IMR-90 (cell line): ENCODE measurements around the gene TOMM20. TPM values are rescaled to one million over a fixed set of nuclear protein-coding genes. Genes with fewer than 3 reads are reported as not detected.

Experiments
- ATAC-seq: fragments of 200-7000 bp; cut with Tn5 transposase; 2 replicates; pipeline ENCODE4 v1.9.1; 2020; ENCODE audit warnings: low read depth, mild to moderate bottlenecking, moderate library complexity
- BruUV-seq: library from RNA; stranded (reverse); fragments of 400-500 nt; replicated peaks from 2 replicates; lab custom pipeline; 2021; lab: Mats Ljungman, UMichigan
- CTCF ChIA-PET: fragments of 300-600 bp; formaldehyde crosslinking; extraction: SDS; loops from one replicate; lab custom pipeline; 2021; ENCODE audit warnings: antibody characterized with exemption; lab: Yijun Ruan, JAX
- POLR2A ChIA-PET: fragments of 300-600 bp; sonication (Branson Sonifier 250); formaldehyde crosslinking; loops from one replicate; lab custom pipeline; 2022; ENCODE audit warnings: antibody characterized with exemption; ENCODE audit not compliant: unreplicated experiment; lab: Charles Lee
- DNase-seq: peaks from one replicate; pipeline ENCODE4 v3.0.0; 2013
- H2AFZ ChIP-seq: replicated peaks from 2 replicates; pipeline ENCODE3; 2013; ENCODE audit warnings: low read length, mild to moderate bottlenecking; ENCODE audit not compliant: poor library complexity
- H2AK5ac ChIP-seq: 2 replicates; pipeline ENCODE4 v1.6.1; 2013; ENCODE audit warnings: low read depth, low read length, inconsistent platforms
- H2AK9ac ChIP-seq: replicated peaks from 2 replicates; pipeline ENCODE3; 2013; ENCODE audit warnings: mild to moderate bottlenecking, low read depth, low read length, moderate library complexity; ENCODE audit not compliant: poor library complexity
- H2BK120ac ChIP-seq: 2 replicates; pipeline ENCODE4 v1.6.1; 2013; ENCODE audit warnings: low read depth, low read length, inconsistent platforms
- H2BK15ac ChIP-seq: 3 replicates; pipeline ENCODE4 v1.6.1; 2013; ENCODE audit warnings: low read depth, low read length, inconsistent platforms
- H2BK20ac ChIP-seq: 2 replicates; pipeline ENCODE4 v1.6.1; 2013; ENCODE audit warnings: low read depth, mild to moderate bottlenecking, inconsistent platforms, low read length, moderate library complexity
- H2BK5ac ChIP-seq: 2 replicates; pipeline ENCODE4 v1.6.1; 2013; ENCODE audit warnings: mild to moderate bottlenecking, low read depth, low read length, inconsistent platforms; ENCODE audit not compliant: poor library complexity, severe bottlenecking
- H3K14ac ChIP-seq: replicated peaks from 2 replicates; pipeline ENCODE4 v1.6.1; 2013; ENCODE audit warnings: low read depth, low read length, inconsistent platforms
- H3K18ac ChIP-seq: 2 replicates; pipeline ENCODE4 v1.6.1; 2013; ENCODE audit warnings: low read depth, low read length, control low read depth
- H3K23ac ChIP-seq: 2 replicates; pipeline ENCODE4 v1.6.1; 2013; ENCODE audit warnings: low read depth, low read length, inconsistent platforms
- H3K27ac ChIP-seq: 2 replicates; pipeline ENCODE4 v1.5.1; 2013; ENCODE audit warnings: mild to moderate bottlenecking, control low read depth, low read length; ENCODE audit not compliant: insufficient read depth
- H3K27me3 ChIP-seq: 2 replicates; pipeline ENCODE4 v1.6.1; 2013; ENCODE audit warnings: low read length; ENCODE audit not compliant: control insufficient read depth, insufficient read depth
- H3K36me3 ChIP-seq: 2 replicates; pipeline ENCODE4 v1.6.1; 2013; ENCODE audit warnings: low read length, mixed read lengths; ENCODE audit not compliant: control insufficient read depth, insufficient read depth
- H3K4ac ChIP-seq: 2 replicates; pipeline ENCODE4 v1.6.1; 2013; ENCODE audit warnings: low read depth, low read length, inconsistent platforms
- H3K4me1 ChIP-seq: 2 replicates; pipeline ENCODE4 v1.6.1; 2013; ENCODE audit warnings: low read length, mixed read lengths; ENCODE audit not compliant: control insufficient read depth, insufficient read depth
- H3K4me2 ChIP-seq: 2 replicates; pipeline ENCODE4 v1.6.1; 2013; ENCODE audit warnings: low read depth, mild to moderate bottlenecking, control low read depth, low read length, moderate library complexity
- H3K4me3 ChIP-seq: 2 replicates; pipeline ENCODE4 v1.5.1; 2013; ENCODE audit warnings: low read depth, mild to moderate bottlenecking, control low read depth, low read length, moderate library complexity; ENCODE audit not compliant: insufficient read depth
- H3K56ac ChIP-seq: 2 replicates; pipeline ENCODE4 v1.6.1; 2013; ENCODE audit warnings: low read length, inconsistent platforms; ENCODE audit not compliant: insufficient read depth; ENCODE audit errors: extremely low read depth
- H3K79me1 ChIP-seq, 2 experiments: 2 replicates each; pipeline ENCODE4 v1.6.1; 2013; ENCODE audit warnings: low read length in 2 of 2, inconsistent platforms in 1 of 2, low read depth in 1 of 2
- H3K9ac ChIP-seq: 2 replicates; pipeline ENCODE4 v1.6.1; 2013; ENCODE audit warnings: low read depth, low read length, control low read depth
- H3K9me1 ChIP-seq: 2 replicates; pipeline ENCODE4 v1.6.1; 2013; ENCODE audit warnings: low read length, inconsistent platforms; ENCODE audit not compliant: insufficient read depth
- H3K9me3 ChIP-seq: 2 replicates; pipeline ENCODE4 v1.6.1; 2013; ENCODE audit warnings: low read length; ENCODE audit not compliant: control insufficient read depth, insufficient read depth
- H4K20me1 ChIP-seq: 2 replicates; pipeline ENCODE4 v1.6.1; 2013; ENCODE audit warnings: low read length, inconsistent platforms; ENCODE audit not compliant: insufficient read depth
- H4K5ac ChIP-seq: 2 replicates; pipeline ENCODE4 v1.6.1; 2013; ENCODE audit warnings: mild to moderate bottlenecking, low read depth, low read length, control low read depth
- H4K8ac ChIP-seq, 2 experiments: 2 replicates each; pipeline ENCODE4 v1.6.1; 2013; ENCODE audit warnings: low read depth in 2 of 2, low read length in 2 of 2, control low read depth in 1 of 2, inconsistent platforms in 1 of 2
- H4K91ac ChIP-seq: 2 replicates; pipeline ENCODE4 v1.6.1; 2013; ENCODE audit warnings: low read depth, low read length, inconsistent platforms; ENCODE audit not compliant: insufficient read depth
- CEBPB ChIP-seq: IDR thresholded peaks from 2 replicates; pipeline ENCODE4 v1.6.1; 2012; ENCODE audit warnings: low read depth, low read length, improper control_type of control experiment
- CHD1 ChIP-seq: IDR thresholded peaks from 2 replicates; pipeline ENCODE4 v1.6.1; 2012; ENCODE audit warnings: low read depth, low read length, improper control_type of control experiment
- FOS ChIP-seq: fragments of 150-350 bp; IDR thresholded peaks from 2 replicates; pipeline ENCODE4 v1.6.1; 2016; ENCODE audit warnings: low read depth, low read length
- MAZ ChIP-seq: IDR thresholded peaks from 2 replicates; pipeline ENCODE4 v1.6.1; 2012; ENCODE audit warnings: low read depth, mild to moderate bottlenecking, low read length, improper control_type of control experiment, moderate library complexity, borderline replicate concordance
- MXI1 ChIP-seq: IDR thresholded peaks from 2 replicates; pipeline ENCODE4 v1.6.1; 2012; ENCODE audit warnings: low read depth, mild to moderate bottlenecking, low read length, moderate library complexity, borderline replicate concordance
- NFE2L2 ChIP-seq: fragments of 150-350 bp; IDR thresholded peaks from 2 replicates; pipeline ENCODE4 v1.6.1; 2016; ENCODE audit warnings: low read depth, mild to moderate bottlenecking, low read length
- RCOR1 ChIP-seq: IDR thresholded peaks from 2 replicates; pipeline ENCODE4 v1.6.1; 2012; ENCODE audit warnings: mild to moderate bottlenecking, low read length, improper control_type of control experiment; ENCODE audit not compliant: insufficient replicate concordance
- WGBS, 2 experiments: methylation state at CpG; one replicate each; pipeline versions ENCODE4 v1.1.5 to v1.1.7; 2013; ENCODE audit warnings: missing lambda C conversion rate in 2 of 2; ENCODE audit not compliant: insufficient read length in 1 of 2; ENCODE audit errors: extremely low coverage in 2 of 2; 5-methylcytosine and 5-hydroxymethylcytosine counted together
- dilution Hi-C: fragments of 300-500 bp; cut with HindIII; formaldehyde crosslinking; loops from one replicate; pipeline ENCODE4 v1.14.3; 2018; ENCODE audit warnings: low sequenced_read_pairs; ENCODE audit not compliant: unreplicated experiment
- in situ Hi-C: fragments of 300-500 bp; cut with MboI; formaldehyde crosslinking; loops from 3 replicates; pipeline ENCODE4 v1.14.3; 2019; ENCODE audit warnings: low sequenced_read_pairs, inconsistent platforms, mixed read lengths
- intact Hi-C: fragments of 100-400 bp; cut with micrococcal nuclease; formaldehyde crosslinking; loops from 2 replicates; pipeline ENCODE4 v1.10.0; 2022
- polyA plus RNA-seq, 3 experiments: library from polyadenylated mRNA; depleted of rRNA; stranded (reverse); fragments of >200 nt; gene quantifications; 2 replicates each; pipeline ENCODE4 v1.2.3, GENCODE V29; 2012; ENCODE audit warnings: low replicate concordance in 1 of 3
- total RNA-seq: library from RNA; depleted of rRNA; stranded (reverse); fragments of >200 nt; gene quantifications from 2 replicates; pipeline ENCODE4 v1.2.3, GENCODE V29; 2012
- TF ChIP-seq, protein P1 (sequence below): conservative IDR thresholded peaks from 2 replicates; pipeline ENCODE4 v1.5.1; 2012; ENCODE audit warnings: mild to moderate bottlenecking, low read depth, low read length, improper control_type of control experiment

TOMM20 gene
- total and polyA plus RNA-seq, 2 of the 4 experiments (the other 2 are of a cell fraction) = 75.3 to 84.4 TPM

DNA sequence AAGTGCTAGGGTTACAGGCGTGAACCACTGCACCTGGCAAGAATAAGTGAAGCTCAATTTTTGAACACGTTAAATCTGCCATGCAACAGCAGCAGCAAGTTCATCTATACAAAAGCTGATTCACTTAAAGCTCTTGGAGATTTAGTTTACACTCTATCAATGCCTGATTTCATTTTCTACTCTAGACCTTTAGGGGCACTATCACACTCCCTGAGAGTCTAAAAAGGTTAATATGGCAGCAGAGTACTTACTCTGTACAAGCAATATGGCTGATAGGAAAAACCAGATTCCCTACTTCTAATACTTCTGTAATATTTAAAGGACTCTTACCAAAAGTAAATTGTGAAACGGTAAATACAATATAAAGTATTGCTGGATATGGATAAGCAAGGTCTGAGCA, 27.6 kb upstream of the TOMM20 start:
- Histone ChIP-seq H3K4ac (no peak overlapping the region), H2BK20ac (no peak overlapping the region), H2AK5ac (no peak overlapping the region), H3K4me3 (no peak overlapping the region), H4K20me1 (no peaks in the 10 kb centered on the region), H3K18ac (no peak overlapping the region), H2AFZ (no peak overlapping the region), H3K9me3 (no peaks in the 10 kb centered on the region), H2BK15ac (no peak overlapping the region), H2BK120ac (no peak overlapping the region), H3K27ac (no peak overlapping the region), H3K9me1 (peaks cover 10% of the 10 kb centered on the region; the same call in 1 of the 2 replicates), H2AK9ac (no peak overlapping the region), H4K5ac (no peak overlapping the region), H3K27me3 (no peaks in the 10 kb centered on the region), H3K14ac (no peak overlapping the region), H3K36me3 (peaks cover 36% of the 10 kb centered on the region), H3K4me2 (no peak overlapping the region), H2BK5ac (no peak overlapping the region), H3K9ac (no peak overlapping the region), H3K23ac (no peak overlapping the region), H4K91ac (no peak overlapping the region), H4K8ac (no peak overlapping the region), H3K79me1 (peaks cover 40 to 55% of the 10 kb centered on the region in 2 experiments), H3K56ac (no peak overlapping the region), H3K4me1 (peaks cover 2% of the 10 kb centered on the region; the same call in 1 of the 2 replicates)
- no peak for TF ChIP-seq MXI1
- no peak for TF ChIP-seq RCOR1
- TF ChIP-seq FOS = no peak
- no peak for TF ChIP-seq MAZ
- TF ChIP-seq, protein P1, sequence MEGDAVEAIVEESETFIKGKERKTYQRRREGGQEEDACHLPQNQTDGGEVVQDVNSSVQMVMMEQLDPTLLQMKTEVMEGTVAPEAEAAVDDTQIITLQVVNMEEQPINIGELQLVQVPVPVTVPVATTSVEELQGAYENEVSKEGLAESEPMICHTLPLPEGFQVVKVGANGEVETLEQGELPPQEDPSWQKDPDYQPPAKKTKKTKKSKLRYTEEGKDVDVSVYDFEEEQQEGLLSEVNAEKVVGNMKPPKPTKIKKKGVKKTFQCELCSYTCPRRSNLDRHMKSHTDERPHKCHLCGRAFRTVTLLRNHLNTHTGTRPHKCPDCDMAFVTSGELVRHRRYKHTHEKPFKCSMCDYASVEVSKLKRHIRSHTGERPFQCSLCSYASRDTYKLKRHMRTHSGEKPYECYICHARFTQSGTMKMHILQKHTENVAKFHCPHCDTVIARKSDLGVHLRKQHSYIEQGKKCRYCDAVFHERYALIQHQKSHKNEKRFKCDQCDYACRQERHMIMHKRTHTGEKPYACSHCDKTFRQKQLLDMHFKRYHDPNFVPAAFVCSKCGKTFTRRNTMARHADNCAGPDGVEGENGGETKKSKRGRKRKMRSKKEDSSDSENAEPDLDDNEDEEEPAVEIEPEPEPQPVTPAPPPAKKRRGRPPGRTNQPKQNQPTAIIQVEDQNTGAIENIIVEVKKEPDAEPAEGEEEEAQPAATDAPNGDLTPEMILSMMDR = no peak
- no peak for TF ChIP-seq CHD1
- no peak for TF ChIP-seq CEBPB
- TF ChIP-seq NFE2L2 = no peak
- DNase-seq = no peak
- POLR2A ChIA-PET = no interaction called here
- in situ Hi-C loops (no loop called here), dilution Hi-C loops (no loop called here), intact Hi-C loops (no loop called here)
- no TSS peak for BruUV-seq
- CTCF ChIA-PET = no interaction called here
- WGBS, 2 experiments = 100% methylated on average over 1 of the region's 3 CpGs; no CpG with 5 or more reads in 1 of the 2 experiments
- ATAC-seq = no peak
